BJ (cell line): ENCODE measurements around the gene SLC19A2. TPM values are rescaled to one million over a fixed set of nuclear protein-coding genes. Genes with fewer than 3 reads are reported as not detected.

Experiments
- CTCF ChIA-PET: fragments of 350-600 bp; formaldehyde crosslinking; extraction: SDS; loops from one replicate; lab custom pipeline; 2021; ENCODE audit warnings: antibody characterized with exemption, inconsistent platforms; lab: Yijun Ruan, JAX
- POLR2A ChIA-PET: fragments of 300-600 bp; sonication (Branson Sonifier 250); formaldehyde crosslinking; extraction: SDS; loops from one replicate; lab custom pipeline; 2021; ENCODE audit warnings: antibody characterized with exemption; lab: Charles Lee
- DNase-seq: peaks from one replicate; pipeline ENCODE4 v3.0.0-alpha.2; 2011; ENCODE audit warnings: low read depth
- H3K27me3 ChIP-seq: 2 replicates; pipeline ENCODE4 v1.6.0; 2011; ENCODE audit warnings: low read length; ENCODE audit not compliant: control insufficient read depth, insufficient read depth
- H3K36me3 ChIP-seq: 2 replicates; pipeline ENCODE4 v1.5.1; 2011; ENCODE audit warnings: low read length; ENCODE audit not compliant: control insufficient read depth, insufficient read depth
- H3K4me3 ChIP-seq: 2 replicates; pipeline ENCODE4 v1.5.1; 2011; ENCODE audit warnings: low read depth, mild to moderate bottlenecking, control low read depth, low read length
- CTCF ChIP-seq: IDR thresholded peaks from 2 replicates; pipeline ENCODE4 v1.5.1; 2011; ENCODE audit warnings: low read depth, mild to moderate bottlenecking, control low read depth, inconsistent platforms, low read length, moderate library complexity; ENCODE audit not compliant: insufficient read depth
- polyA plus RNA-seq: library from polyadenylated mRNA; depleted of rRNA; stranded (reverse); fragments of >200 nt; gene quantifications from 2 replicates; pipeline ENCODE4 v1.2.3, GENCODE V29; 2011

Gene SLC19A2
- polyA plus RNA-seq, 1 experiment = 3.3 TPM

GRCh38 chr1:169491845-169492281 is 6.1 kb upstream of the SLC19A2 start:
- no peak for TF ChIP-seq CTCF
- ChIA-PET POLR2A (no interaction called here), CTCF (interaction anchor here (0.6 to 1.3 kb wide), 2 partner anchors 10 to 12 kb away, joined by 3 read pairs; no protein-coding TSS in a partner anchor)
- H3K36me3 ChIP-seq = no peaks in the 10 kb centered on the region
- no peak for DNase-seq
- no peaks in the 10 kb centered on the region for H3K27me3 ChIP-seq
- H3K4me3 ChIP-seq = no peak overlapping the region

GRCh38 chr1:169488157-169488556 is 2.4 kb upstream of the SLC19A2 start:
- TF ChIP-seq CTCF = no peak
- no peaks in the 10 kb centered on the region for H3K36me3 ChIP-seq
- CTCF ChIA-PET = interaction anchor here (0.6 kb wide), 1 partner anchor 85 kb away, joined by 3 read pairs; no protein-coding TSS in a partner anchor
- POLR2A ChIA-PET = no interaction called here
- DNase-seq = no peak
- H3K27me3 ChIP-seq = no peaks in the 10 kb centered on the region
- no peak overlapping the region for H3K4me3 ChIP-seq

GRCh38 chr1:169487561-169487960 is 1.8 kb upstream of the SLC19A2 start:
- Histone ChIP-seq H3K4me3 (no peak overlapping the region), H3K27me3 (no peaks in the 10 kb centered on the region), H3K36me3 (no peaks in the 10 kb centered on the region)
- ChIA-PET CTCF (interaction anchor here (0.6 to 1.3 kb wide), 2 partner anchors 8 to 85 kb away, joined by 3 to 4 read pairs; no protein-coding TSS in a partner anchor), POLR2A (no interaction called here)
- no peak for TF ChIP-seq CTCF
- DNase-seq = no peak

GRCh38 chr1:169487133-169487532 is 1.4 kb upstream of the SLC19A2 start:
- CTCF ChIA-PET = interaction anchor here (1.3 kb wide), 1 partner anchor 9 kb away, joined by 4 read pairs; no protein-coding TSS in a partner anchor
- H3K36me3 ChIP-seq = no peaks in the 10 kb centered on the region
- H3K27me3 ChIP-seq = no peaks in the 10 kb centered on the region
- POLR2A ChIA-PET = no interaction called here
- no peak overlapping the region for H3K4me3 ChIP-seq
- DNase-seq = no peak
- no peak for TF ChIP-seq CTCF

GRCh38 chr1:169486281-169487051 is 722 bp upstream of the SLC19A2 start:
- no peaks in the 10 kb centered on the region for H3K36me3 ChIP-seq
- H3K27me3 ChIP-seq = no peaks in the 10 kb centered on the region
- ChIA-PET CTCF (interaction anchor here (1.0 to 1.3 kb wide), 3 partner anchors 10 to 62 kb away, joined by 3 to 4 read pairs (median 4); no protein-coding TSS in a partner anchor), POLR2A (interaction anchor here (0.7 kb wide), 1 partner anchor 9 kb away, joined by 5 read pairs; no protein-coding TSS in a partner anchor)
- peak overlapping the region; percentile 86 for H3K4me3 ChIP-seq
- no peak for DNase-seq
- no peak for TF ChIP-seq CTCF
